Caco-2 (cell line): Measurements from ENCODE around the gene PCNX1. TPM values are rescaled to one million over a fixed set of nuclear protein-coding genes. Genes with fewer than 3 reads are reported as not detected.

ENCODE experiments used
- BruUV-seq: library from RNA; stranded (reverse); fragments of 400-500 nt; replicated peaks from 2 replicates; lab custom pipeline; 2021; lab: Mats Ljungman, UMichigan
- CTCF ChIA-PET: fragments of 300-600 bp; sonication (Branson Sonifier 250); formaldehyde crosslinking; loops from one replicate; lab custom pipeline; 2022; ENCODE audit warnings: antibody characterized with exemption; lab: Charles Lee
- POLR2A ChIA-PET: fragments of 300-600 bp; sonication (Branson Sonifier 250); formaldehyde crosslinking; loops from one replicate; lab custom pipeline; 2022; ENCODE audit warnings: antibody characterized with exemption; lab: Charles Lee
- DNase-seq, 2 experiments: peaks; one replicate each; pipeline versions ENCODE4 v3.0.0 to v3.0.0-alpha.2; 2020 to 2022
- H3K27me3 ChIP-seq: replicated peaks from 2 replicates; pipeline ENCODE4 v1.6.0; 2011; ENCODE audit warnings: low read length; ENCODE audit not compliant: control insufficient read depth, insufficient read depth
- H3K36me3 ChIP-seq: 2 replicates; pipeline ENCODE4 v1.5.1; 2011; ENCODE audit warnings: low read length; ENCODE audit not compliant: control insufficient read depth, insufficient read depth
- H3K4me1 ChIP-seq: fragments of 250-450 bp; sonication (Bioruptor Pico); 2 replicates; pipeline ENCODE4 v1.5.1; 2020; ENCODE audit warnings: mild to moderate bottlenecking
- H3K4me3 ChIP-seq: 2 replicates; pipeline ENCODE4 v1.5.1; 2011; ENCODE audit warnings: low read depth, mild to moderate bottlenecking, control low read depth, low read length
- H3K9me3 ChIP-seq: fragments of 250-450 bp; sonication (Bioruptor Pico); 2 replicates; pipeline ENCODE4 v1.5.1; 2020; ENCODE audit warnings: mild to moderate bottlenecking, moderate library complexity
- H3K27ac Mint-ChIP-seq: one replicate; pipeline ENCODE4 v1.8.0; 2022; ENCODE audit warnings: mixed read lengths; ENCODE audit not compliant: unreplicated experiment
- H3K27me3 Mint-ChIP-seq: one replicate; pipeline ENCODE4 v1.8.0; 2022; ENCODE audit warnings: mixed read lengths; ENCODE audit not compliant: insufficient read depth, unreplicated experiment
- H3K36me3 Mint-ChIP-seq: one replicate; pipeline ENCODE4 v1.8.0; 2022; ENCODE audit warnings: mild to moderate bottlenecking, mixed read lengths; ENCODE audit not compliant: insufficient read depth, unreplicated experiment
- H3K4me1 Mint-ChIP-seq: one replicate; pipeline ENCODE4 v1.8.0; 2022; ENCODE audit warnings: low read depth, mixed read lengths; ENCODE audit not compliant: unreplicated experiment
- H3K4me3 Mint-ChIP-seq: one replicate; pipeline ENCODE4 v1.8.0; 2022; ENCODE audit warnings: mild to moderate bottlenecking, moderate library complexity, mixed read lengths; ENCODE audit not compliant: unreplicated experiment
- H3K9me3 Mint-ChIP-seq: one replicate; pipeline ENCODE4 v1.8.0; 2022; ENCODE audit warnings: mixed read lengths; ENCODE audit not compliant: unreplicated experiment
- intact Hi-C: fragments of 100-400 bp; cut with micrococcal nuclease; formaldehyde crosslinking; loops from one replicate; pipeline ENCODE4 v1.10.0; 2022; ENCODE audit not compliant: unreplicated experiment
- total RNA-seq: library from RNA; stranded (reverse); gene quantifications from 2 replicates; pipeline ENCODE4 v1.2.3, GENCODE V29; 2022
- TF ChIP-seq, protein P1 (sequence below), 2 experiments: fragments of 200-600 bp in 1 of 2; IDR thresholded peaks; 1 replicate in 1 of 2; 2 replicates in 1 of 2; pipeline versions ENCODE4 v1.5.1 to v1.8.0; 2011 to 2022; ENCODE audit warnings: antibody characterized with exemption in 1 of 2, control low read depth in 1 of 2, inconsistent platforms in 1 of 2, low read depth in 1 of 2, low read length in 1 of 2, mild to moderate bottlenecking in 1 of 2, moderate library complexity in 1 of 2; ENCODE audit not compliant: insufficient read depth in 1 of 2, severe bottlenecking in 1 of 2, unreplicated experiment in 1 of 2

The PCNX1 gene
- total RNA-seq, 1 experiment from 2014 or later = 29.0 TPM

DNA sequence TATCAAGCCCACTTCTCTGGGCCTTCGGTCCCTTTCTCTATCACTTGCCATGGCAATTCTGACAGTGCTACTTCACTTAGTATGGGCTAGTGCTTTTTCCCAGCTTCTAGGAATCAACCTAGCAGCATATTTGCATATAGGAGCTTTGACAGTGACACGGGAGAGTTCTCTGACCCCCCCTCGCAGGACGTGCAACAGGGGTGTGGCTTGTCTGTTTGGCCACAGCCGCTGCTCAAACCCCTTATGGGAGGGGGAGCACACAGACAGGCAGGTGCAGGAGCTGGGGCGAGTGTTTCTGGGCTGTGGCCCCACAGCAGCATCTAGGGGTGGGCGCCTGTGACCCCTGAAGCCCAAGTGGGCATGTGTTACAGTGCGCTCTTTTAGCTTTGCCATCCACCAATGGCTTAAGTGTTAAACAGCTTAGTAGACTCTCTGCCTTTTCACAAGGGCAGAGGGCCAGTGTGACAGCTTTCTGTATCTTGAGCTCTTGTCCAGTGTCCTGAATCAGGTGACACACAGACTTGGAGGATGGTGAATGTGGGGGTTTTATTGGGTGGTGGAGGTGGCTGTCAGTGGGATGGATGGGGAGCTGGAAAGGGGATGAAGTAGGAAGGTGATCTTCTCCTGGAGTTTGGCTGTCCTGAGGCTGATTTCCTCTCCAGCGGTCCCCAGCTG lies 229.3 kb downstream of the PCNX1 start:
- Mint-ChIP-seq H3K27ac (no peak overlapping the region), H3K4me3 (no peak overlapping the region), H3K9me3 (no peaks in the 10 kb centered on the region), H3K36me3 (no peaks in the 10 kb centered on the region), H3K27me3 (no peaks in the 10 kb centered on the region), H3K4me1 (peaks cover 5% of the 10 kb centered on the region)
- no TSS peak for BruUV-seq
- intact Hi-C loops = loop anchor here (1.0 to 10.0 kb wide), 2 partner anchors 32 to 718 kb away; no protein-coding TSS in a partner anchor
- Histone ChIP-seq H3K27me3 (no peaks in the 10 kb centered on the region), H3K36me3 (no peaks in the 10 kb centered on the region; the same call in 1 of the 2 replicates), H3K9me3 (no peaks in the 10 kb centered on the region), H3K4me1 (peaks cover 22% of the 10 kb centered on the region), H3K4me3 (no peak overlapping the region)
- no peak for DNase-seq
- POLR2A ChIA-PET = no interaction called here
- TF ChIP-seq, protein P1, sequence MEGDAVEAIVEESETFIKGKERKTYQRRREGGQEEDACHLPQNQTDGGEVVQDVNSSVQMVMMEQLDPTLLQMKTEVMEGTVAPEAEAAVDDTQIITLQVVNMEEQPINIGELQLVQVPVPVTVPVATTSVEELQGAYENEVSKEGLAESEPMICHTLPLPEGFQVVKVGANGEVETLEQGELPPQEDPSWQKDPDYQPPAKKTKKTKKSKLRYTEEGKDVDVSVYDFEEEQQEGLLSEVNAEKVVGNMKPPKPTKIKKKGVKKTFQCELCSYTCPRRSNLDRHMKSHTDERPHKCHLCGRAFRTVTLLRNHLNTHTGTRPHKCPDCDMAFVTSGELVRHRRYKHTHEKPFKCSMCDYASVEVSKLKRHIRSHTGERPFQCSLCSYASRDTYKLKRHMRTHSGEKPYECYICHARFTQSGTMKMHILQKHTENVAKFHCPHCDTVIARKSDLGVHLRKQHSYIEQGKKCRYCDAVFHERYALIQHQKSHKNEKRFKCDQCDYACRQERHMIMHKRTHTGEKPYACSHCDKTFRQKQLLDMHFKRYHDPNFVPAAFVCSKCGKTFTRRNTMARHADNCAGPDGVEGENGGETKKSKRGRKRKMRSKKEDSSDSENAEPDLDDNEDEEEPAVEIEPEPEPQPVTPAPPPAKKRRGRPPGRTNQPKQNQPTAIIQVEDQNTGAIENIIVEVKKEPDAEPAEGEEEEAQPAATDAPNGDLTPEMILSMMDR (IDR thresholded peaks at IDR 0.05; ENCODE audit: insufficient read depth in 1 of 2, low read depth in 1 of 2, low read length in 1 of 2, severe bottlenecking in 1 of 2, unreplicated experiment in 1 of 2) = no peak
- CTCF ChIA-PET = interaction anchor here (0.8 to 1.0 kb wide), 2 partner anchors 185 to 616 kb away, joined by 3 read pairs; no protein-coding TSS in a partner anchor

GRCh38 chr14:71137536-71138447 lies 230.5 kb downstream of the PCNX1 start:
- Mint-ChIP-seq H3K4me3 (no peak overlapping the region), H3K27me3 (no peaks in the 10 kb centered on the region), H3K27ac (no peak overlapping the region), H3K9me3 (no peaks in the 10 kb centered on the region), H3K4me1 (peaks cover 5% of the 10 kb centered on the region), H3K36me3 (no peaks in the 10 kb centered on the region)
- no peaks in the 10 kb centered on the region for H3K27me3 ChIP-seq
- ChIA-PET CTCF (interaction anchor here (0.7 kb wide), 1 partner anchor 266 kb away, joined by 3 read pairs; no protein-coding TSS in a partner anchor), POLR2A (no interaction called here)
- DNase-seq = no peak
- peaks cover 8% of the 10 kb centered on the region for H3K9me3 ChIP-seq
- TF ChIP-seq, protein P1 (IDR thresholded peaks at IDR 0.05; ENCODE audit: insufficient read depth in 1 of 2, low read depth in 1 of 2, low read length in 1 of 2, severe bottlenecking in 1 of 2, unreplicated experiment in 1 of 2) = no peak
- H3K36me3 ChIP-seq = no peaks in the 10 kb centered on the region; the same call in 1 of the 2 replicates
- H3K4me1 ChIP-seq = peaks cover 22% of the 10 kb centered on the region
- no TSS peak for BruUV-seq
- intact Hi-C loops = loop anchor here (10.0 kb wide), 1 partner anchor 717 kb away; no protein-coding TSS in a partner anchor
- no peak overlapping the region for H3K4me3 ChIP-seq
